CD4-positive, alpha-beta T cell (primary cell): Measurements from ENCODE around the gene CCL11. TPM values are rescaled to one million over a fixed set of nuclear protein-coding genes. Genes with fewer than 3 reads are reported as not detected.

Experiments used
- ATAC-seq: fragments of 200-7000 bp; cut with Tn5 transposase; one replicate; pipeline ENCODE4 v1.10.0; 2022; ENCODE audit warnings: mild to moderate bottlenecking; ENCODE audit not compliant: poor library complexity
- CTCF ChIA-PET: fragments of 350-600 bp; sonication (Branson Sonifier 250); formaldehyde crosslinking; loops from one replicate; lab custom pipeline; 2021; ENCODE audit warnings: antibody characterized with exemption, inconsistent platforms; lab: Charles Lee
- POLR2A ChIA-PET: fragments of 350-600 bp; sonication (Branson Sonifier 250); formaldehyde crosslinking; loops from one replicate; lab custom pipeline; 2021; ENCODE audit warnings: antibody characterized with exemption, inconsistent platforms; lab: Charles Lee
- DNase-seq, 14 experiments: peaks; one replicate each; pipeline ENCODE4 v3.0.0-alpha.2; 2013 to 2020; ENCODE audit warnings: mixed read lengths in 2 of 14
- H3K27ac ChIP-seq, 2 donors: one replicate each; pipeline versions ENCODE4 v1.5.1 to v1.7.0; 2013; ENCODE audit warnings: low read length in 2 of 2, low read depth in 1 of 2, mild to moderate bottlenecking in 1 of 2
- H3K27me3 ChIP-seq, 2 experiments: 1 replicate in 1 of 2; 2 replicates in 1 of 2; pipeline versions ENCODE4 v1.6.1 to v1.7.0; 2013; ENCODE audit warnings: low read length in 2 of 2, control low read depth in 1 of 2, mild to moderate bottlenecking in 1 of 2, moderate library complexity in 1 of 2; ENCODE audit not compliant: insufficient read depth in 2 of 2, control insufficient read depth in 1 of 2
- H3K36me3 ChIP-seq: one replicate; pipeline ENCODE4 v1.6.1; 2013; ENCODE audit warnings: low read length, control low read depth; ENCODE audit not compliant: insufficient read depth
- H3K4me1 ChIP-seq: one replicate; pipeline ENCODE4 v1.6.1; 2013; ENCODE audit warnings: low read length, control low read depth; ENCODE audit not compliant: insufficient read depth
- H3K4me3 ChIP-seq: one replicate; pipeline ENCODE4 v1.5.1; 2013; ENCODE audit warnings: mild to moderate bottlenecking, low read length, moderate library complexity
- H3K9me3 ChIP-seq, 2 experiments: 1 replicate in 1 of 2; 2 replicates in 1 of 2; pipeline versions ENCODE4 v1.6.1 to v1.7.0; 2013; ENCODE audit warnings: low read length in 2 of 2, mild to moderate bottlenecking in 2 of 2, control low read depth in 1 of 2, moderate library complexity in 1 of 2; ENCODE audit not compliant: control insufficient read depth in 1 of 2, insufficient read depth in 1 of 2
- H3K27ac Mint-ChIP-seq: one replicate; pipeline ENCODE4 v1.8.0; 2020; ENCODE audit warnings: mixed read lengths
- H3K27me3 Mint-ChIP-seq: one replicate; pipeline ENCODE4 v1.8.0; 2021; ENCODE audit warnings: mixed read lengths
- H3K36me3 Mint-ChIP-seq: one replicate; pipeline ENCODE4 v1.8.0; 2021; ENCODE audit warnings: low read depth, mixed read lengths
- H3K4me1 Mint-ChIP-seq: one replicate; pipeline ENCODE4 v1.8.0; 2021; ENCODE audit warnings: low read depth, mixed read lengths
- H3K4me3 Mint-ChIP-seq: one replicate; pipeline ENCODE4 v1.8.0; 2020; ENCODE audit warnings: mild to moderate bottlenecking, mixed read lengths
- H3K9me3 Mint-ChIP-seq: one replicate; pipeline ENCODE4 v1.8.0; 2020; ENCODE audit warnings: mixed read lengths
- CTCF ChIP-seq: fragments of 200-600 bp; IDR thresholded peaks from one replicate; pipeline ENCODE4 v1.8.0; 2022; ENCODE audit warnings: antibody characterized with exemption, mild to moderate bottlenecking
- intact Hi-C, 2 experiments: fragments of 100-400 bp; cut with DNase I in 1 of 2; cut with micrococcal nuclease in 1 of 2; formaldehyde crosslinking; loops; one replicate each; pipeline versions ENCODE4 v1.15.1 to v1.9.0; 2023 to 2025; cut with DNase I, micrococcal nuclease
- total RNA-seq, 174 experiments: library from RNA in 2 of 174; stranded (reverse) in 2 of 174; gene quantifications; one replicate each; pipeline ENCODE4 v1.2.3 and lab custom pipeline; 2021 to 2026

Gene CCL11
- total RNA-seq, 2 experiments from 2014 or later: not detected

DNA sequence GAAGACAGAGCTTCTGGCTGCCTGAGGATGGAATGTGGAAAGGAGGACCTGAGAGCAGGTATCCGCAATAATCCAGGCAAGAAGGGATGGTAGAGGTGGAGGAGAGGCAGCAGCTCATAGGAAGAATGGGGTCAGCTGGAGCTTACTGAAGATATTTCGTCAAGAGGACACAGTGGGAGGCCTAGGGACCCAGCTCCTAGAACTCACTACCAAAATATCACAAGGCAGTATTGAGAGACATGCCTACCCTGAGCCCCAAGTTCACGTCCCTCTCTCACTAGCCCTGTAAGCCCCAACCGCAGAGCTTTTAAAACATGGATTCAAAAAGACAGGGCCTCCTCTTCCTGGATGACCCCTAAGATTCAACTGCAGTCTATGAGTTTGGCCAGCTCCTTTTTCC, 19.5 kb downstream of the CCL11 start:
- Histone ChIP-seq H3K27me3 (peaks cover 3 to 5% of the 10 kb centered on the region in 2 experiments), H3K9me3 (no peaks in the 10 kb centered on the region), H3K4me3 (no peak overlapping the region), H3K27ac (no peak overlapping the region), H3K4me1 (no peaks in the 10 kb centered on the region), H3K36me3 (no peaks in the 10 kb centered on the region)
- H3K4me1 Mint-ChIP-seq: no peaks in the 10 kb centered on the region
- no peak for TF ChIP-seq CTCF
- H3K36me3 Mint-ChIP-seq: no peaks in the 10 kb centered on the region
- DNase-seq: no peak
- no peak overlapping the region for H3K4me3 Mint-ChIP-seq
- no peaks in the 10 kb centered on the region for H3K9me3 Mint-ChIP-seq
- peaks cover 28% of the 10 kb centered on the region for H3K27me3 Mint-ChIP-seq
- no peak for ATAC-seq
- CTCF ChIA-PET: no interaction called here
- intact Hi-C loops: no loop called here
- no peak overlapping the region for H3K27ac Mint-ChIP-seq
- POLR2A ChIA-PET: no interaction called here

DNA sequence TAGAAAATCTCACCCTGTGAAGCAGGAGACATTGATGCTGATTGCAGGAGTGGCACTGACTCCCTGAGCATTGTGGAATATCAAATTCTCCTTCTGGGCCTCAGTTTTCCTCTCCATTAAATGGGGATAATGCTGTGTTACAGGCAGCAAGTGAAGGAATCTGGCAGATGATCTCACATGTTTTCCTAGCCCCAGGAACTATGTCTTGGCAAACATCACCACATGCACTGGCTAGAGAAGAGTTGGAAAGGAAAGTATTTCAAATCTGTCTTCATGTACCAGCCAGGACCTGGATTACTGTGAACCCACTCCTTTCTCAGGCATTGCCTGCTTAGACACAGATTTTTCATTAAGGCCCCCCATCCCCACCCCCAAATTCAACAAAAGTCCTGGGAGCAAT, 20.1 kb downstream of the CCL11 start:
- Histone ChIP-seq H3K27ac (no peak overlapping the region), H3K4me1 (no peaks in the 10 kb centered on the region), H3K27me3 (peaks cover 3 to 5% of the 10 kb centered on the region in 2 experiments), H3K9me3 (no peaks in the 10 kb centered on the region), H3K36me3 (no peaks in the 10 kb centered on the region), H3K4me3 (no peak overlapping the region)
- H3K36me3 Mint-ChIP-seq: no peaks in the 10 kb centered on the region
- H3K27ac Mint-ChIP-seq: no peak overlapping the region
- ChIA-PET CTCF (no interaction called here), POLR2A (no interaction called here)
- peaks cover 23% of the 10 kb centered on the region for H3K27me3 Mint-ChIP-seq
- no peak overlapping the region for H3K4me3 Mint-ChIP-seq
- DNase-seq (no peak), ATAC-seq (no peak)
- no peaks in the 10 kb centered on the region for H3K9me3 Mint-ChIP-seq
- H3K4me1 Mint-ChIP-seq: no peaks in the 10 kb centered on the region
- no peak for TF ChIP-seq CTCF
- intact Hi-C loops: no loop called here

- Histone ChIP-seq H3K4me1 (no peaks in the 10 kb centered on the region), H3K4me3 (no peak overlapping the region), H3K27me3 (peaks cover 5% of the 10 kb centered on the region in 2 experiments), H3K36me3 (no peaks in the 10 kb centered on the region), H3K9me3 (no peaks in the 10 kb centered on the region), H3K27ac (no peak overlapping the region)
- Mint-ChIP-seq H3K27me3 (peaks cover 18% of the 10 kb centered on the region), H3K27ac (no peak overlapping the region), H3K9me3 (no peaks in the 10 kb centered on the region), H3K36me3 (no peaks in the 10 kb centered on the region), H3K4me1 (no peaks in the 10 kb centered on the region), H3K4me3 (no peak overlapping the region)
- ChIA-PET POLR2A (no interaction called here), CTCF (no interaction called here)
- ATAC-seq (no peak), DNase-seq (no peak)
- intact Hi-C loops: no loop called here
- no peak for TF ChIP-seq CTCF
Measured at GRCh38 chr17:34306466-34306865, 20.9 kb downstream of the CCL11 start.
